ENCODE measurements around the gene PREP. TPM values are rescaled to one million over a fixed set of nuclear protein-coding genes. Genes with fewer than 3 reads are reported as not detected.
A peak's percentile ranks its signal among the peaks of the same experiment; 100 is the strongest.

PREP gene
- total RNA-seq, 1 experiment from 2014 or later = 34.1 TPM

- POLR2A ChIA-PET (ENCODE audit: low non-redundant PET) = no interaction called here
- no peak overlapping the region for H3K27ac ChIP-seq (ENCODE audit: low read depth, low read length, poor library complexity, severe bottlenecking)
- H3K9me3 ChIP-seq (ENCODE audit: low read depth, low read length, poor library complexity, severe bottlenecking) = no peaks in the 10 kb centered on the region
- H3K27me3 ChIP-seq (replicated peaks; ENCODE audit: insufficient read depth, low read depth, low read length, poor library complexity) = no peaks in the 10 kb centered on the region
- peaks cover 16% of the 10 kb centered on the region for H3K36me3 ChIP-seq (ENCODE audit: insufficient read depth, low read length, poor library complexity, severe bottlenecking)
- intact Hi-C loops (cut with micrococcal nuclease; ENCODE audit: unreplicated experiment) = no loop called here
- no TSS peak for BruUV-seq (replicated peaks)
- CTCF ChIA-PET = no interaction called here
- no peak for TF ChIP-seq EZH2 (IDR thresholded peaks at IDR 0.05; ENCODE audit: borderline replicate concordance, low read depth, low read length, poor library complexity, severe bottlenecking)
- TF ChIP-seq CTCF (conservative IDR thresholded peaks at IDR 0.05; ENCODE audit: low read depth, low read length) = no peak
- H3K4me1 ChIP-seq (ENCODE audit: insufficient read depth, low read length, poor library complexity, severe bottlenecking) = peaks cover 17% of the 10 kb centered on the region
- no peak overlapping the region for H3K4me3 ChIP-seq (ENCODE audit: low read depth, low read length, poor library complexity, severe bottlenecking)
- no peak for DNase-seq (ENCODE audit: low spot score)
These were observed 54.0 kb downstream of the PREP start for GRCh38 chr6:105348897-105349296.

GRCh38 chr6:105346052-105346451, 56.8 kb downstream of the PREP start:
- DNase-seq (ENCODE audit: low spot score) = peak; percentile 54

GRCh38 chr6:105345506-105345905, 57.4 kb downstream of the PREP start:
- H3K9me3 ChIP-seq (ENCODE audit: low read depth, low read length, poor library complexity, severe bottlenecking) = no peaks in the 10 kb centered on the region
- DNase-seq (ENCODE audit: low spot score) = no peak
- TF ChIP-seq CTCF (conservative IDR thresholded peaks at IDR 0.05; ENCODE audit: low read depth, low read length) (no peak), EZH2 (IDR thresholded peaks at IDR 0.05; ENCODE audit: borderline replicate concordance, low read depth, low read length, poor library complexity, severe bottlenecking) (no peak)
- peaks cover 17% of the 10 kb centered on the region for H3K4me1 ChIP-seq (ENCODE audit: insufficient read depth, low read length, poor library complexity, severe bottlenecking)
- intact Hi-C loops (cut with micrococcal nuclease; ENCODE audit: unreplicated experiment) = no loop called here
- H3K27ac ChIP-seq (ENCODE audit: low read depth, low read length, poor library complexity, severe bottlenecking) = peak overlapping the region; percentile 41
- BruUV-seq (replicated peaks) = no TSS peak
- peaks cover 3% of the 10 kb centered on the region for H3K36me3 ChIP-seq (ENCODE audit: insufficient read depth, low read length, poor library complexity, severe bottlenecking)
- no peaks in the 10 kb centered on the region for H3K27me3 ChIP-seq (replicated peaks; ENCODE audit: insufficient read depth, low read depth, low read length, poor library complexity)
- POLR2A ChIA-PET (ENCODE audit: low non-redundant PET) = no interaction called here
- CTCF ChIA-PET = no interaction called here
- no peak overlapping the region for H3K4me3 ChIP-seq (ENCODE audit: low read depth, low read length, poor library complexity, severe bottlenecking)

More at GRCh38 chr6:105346052-105346451, 56.8 kb downstream of the PREP start:
- intact Hi-C loops (cut with micrococcal nuclease; ENCODE audit: unreplicated experiment) = no loop called here
- TF ChIP-seq EZH2 (IDR thresholded peaks at IDR 0.05; ENCODE audit: borderline replicate concordance, low read depth, low read length, poor library complexity, severe bottlenecking) (no peak), CTCF (conservative IDR thresholded peaks at IDR 0.05; ENCODE audit: low read depth, low read length) (no peak)
- BruUV-seq (replicated peaks) = no TSS peak
- peaks cover 17% of the 10 kb centered on the region for H3K4me1 ChIP-seq (ENCODE audit: insufficient read depth, low read length, poor library complexity, severe bottlenecking)
- ChIA-PET POLR2A (ENCODE audit: low non-redundant PET) (no interaction called here), CTCF (interaction anchor here (0.7 kb wide), 1 partner anchor 214 kb away, joined by 3 read pairs; no protein-coding TSS in a partner anchor)
- H3K27ac ChIP-seq (ENCODE audit: low read depth, low read length, poor library complexity, severe bottlenecking) = peak overlapping the region; percentile 41
- no peaks in the 10 kb centered on the region for H3K27me3 ChIP-seq (replicated peaks; ENCODE audit: insufficient read depth, low read depth, low read length, poor library complexity)
- no peak overlapping the region for H3K4me3 ChIP-seq (ENCODE audit: low read depth, low read length, poor library complexity, severe bottlenecking)
- H3K9me3 ChIP-seq (ENCODE audit: low read depth, low read length, poor library complexity, severe bottlenecking) = no peaks in the 10 kb centered on the region
- H3K36me3 ChIP-seq (ENCODE audit: insufficient read depth, low read length, poor library complexity, severe bottlenecking) = peaks cover 3% of the 10 kb centered on the region
